ENCODE results near the gene NRGN.
A peak's percentile ranks its signal among the peaks of the same experiment; 100 is the strongest.

Gene NRGN

DNA sequence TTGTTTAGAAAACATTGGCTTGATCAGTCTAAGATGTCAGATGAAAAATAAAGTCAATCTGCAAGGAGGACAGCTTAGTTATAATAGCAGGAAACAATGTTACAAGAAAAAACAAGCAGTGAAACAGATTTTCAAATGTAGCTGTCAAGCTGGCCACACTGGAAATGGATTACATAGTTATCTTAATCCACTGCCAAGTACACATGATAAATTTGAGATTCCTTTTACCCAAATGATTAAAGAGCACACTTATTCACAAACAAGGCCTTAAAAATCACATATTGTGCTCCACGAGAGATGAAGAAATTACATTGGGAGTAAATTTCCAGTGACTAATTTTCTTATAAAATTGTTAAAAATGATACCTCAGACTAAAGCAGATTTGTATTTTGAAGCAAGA is 39.8 kb downstream of the NRGN start:
- intact Hi-C loops (cut with DNase I; ENCODE audit: low total_unique reads): no loop called here
- Histone ChIP-seq H3K4me3 (no peak overlapping the region), H3K9me3 (no peaks in the 10 kb centered on the region), H3K27ac (peak overlapping the region in 1 of 2 donors; percentile 80), H3K36me3 (no peaks in the 10 kb centered on the region), H3K27me3 (no peaks in the 10 kb centered on the region), H3K4me1 (peaks cover 0 to 60% (median 12%) of the 10 kb centered on the region in 4 donors)
- TF ChIP-seq, protein P1, sequence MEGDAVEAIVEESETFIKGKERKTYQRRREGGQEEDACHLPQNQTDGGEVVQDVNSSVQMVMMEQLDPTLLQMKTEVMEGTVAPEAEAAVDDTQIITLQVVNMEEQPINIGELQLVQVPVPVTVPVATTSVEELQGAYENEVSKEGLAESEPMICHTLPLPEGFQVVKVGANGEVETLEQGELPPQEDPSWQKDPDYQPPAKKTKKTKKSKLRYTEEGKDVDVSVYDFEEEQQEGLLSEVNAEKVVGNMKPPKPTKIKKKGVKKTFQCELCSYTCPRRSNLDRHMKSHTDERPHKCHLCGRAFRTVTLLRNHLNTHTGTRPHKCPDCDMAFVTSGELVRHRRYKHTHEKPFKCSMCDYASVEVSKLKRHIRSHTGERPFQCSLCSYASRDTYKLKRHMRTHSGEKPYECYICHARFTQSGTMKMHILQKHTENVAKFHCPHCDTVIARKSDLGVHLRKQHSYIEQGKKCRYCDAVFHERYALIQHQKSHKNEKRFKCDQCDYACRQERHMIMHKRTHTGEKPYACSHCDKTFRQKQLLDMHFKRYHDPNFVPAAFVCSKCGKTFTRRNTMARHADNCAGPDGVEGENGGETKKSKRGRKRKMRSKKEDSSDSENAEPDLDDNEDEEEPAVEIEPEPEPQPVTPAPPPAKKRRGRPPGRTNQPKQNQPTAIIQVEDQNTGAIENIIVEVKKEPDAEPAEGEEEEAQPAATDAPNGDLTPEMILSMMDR (IDR thresholded peaks at IDR 0.05): no peak
- DNase-seq: no peak

DNA sequence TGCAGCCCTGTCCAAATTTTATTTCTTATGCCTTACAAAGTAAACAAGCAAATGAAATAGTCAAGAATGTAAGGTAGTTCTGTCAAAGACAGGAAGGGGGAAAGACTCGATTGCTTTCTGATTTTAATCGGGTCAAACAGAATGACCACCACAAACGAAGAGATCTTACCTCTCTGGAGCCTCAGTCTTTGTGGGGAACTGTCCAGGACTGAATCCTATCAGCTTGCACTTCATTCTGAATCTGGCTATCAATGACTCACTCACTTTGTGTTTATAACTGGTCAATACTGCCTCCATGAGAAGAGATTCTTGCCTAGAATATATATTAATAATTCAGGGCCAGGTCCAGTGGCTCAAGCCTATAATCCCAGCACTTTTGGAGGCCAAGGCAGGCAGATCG is 43.3 kb downstream of the NRGN start:
- no peak for DNase-seq
- Histone ChIP-seq H3K9me3 (no peaks in the 10 kb centered on the region), H3K27me3 (no peaks in the 10 kb centered on the region), H3K27ac (no peak overlapping the region), H3K4me3 (no peak overlapping the region), H3K4me1 (peaks cover 0 to 27% (median 6%) of the 10 kb centered on the region in 4 donors), H3K36me3 (no peaks in the 10 kb centered on the region)
- intact Hi-C loops (cut with DNase I; ENCODE audit: low total_unique reads): no loop called here
- TF ChIP-seq, protein P1 (IDR thresholded peaks at IDR 0.05): no peak

DNA sequence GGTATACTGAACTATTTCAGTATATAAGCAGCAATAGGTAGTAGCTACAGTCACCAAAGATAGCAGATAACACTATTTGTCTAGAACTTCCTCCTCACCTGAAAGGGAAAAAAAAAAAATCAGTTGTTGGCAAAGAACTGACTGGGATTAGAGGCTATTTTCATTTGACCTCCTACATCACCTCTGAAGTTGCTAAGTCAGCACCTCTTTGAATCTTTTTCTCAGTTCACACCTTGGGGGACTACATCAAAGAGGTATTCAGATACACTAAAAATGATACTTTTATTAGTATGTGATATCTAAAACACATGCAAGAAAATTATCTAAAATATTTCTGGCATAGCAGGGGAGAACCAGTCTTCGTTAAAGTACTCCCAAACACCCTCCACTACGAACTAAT is 44.3 kb downstream of the NRGN start:
- no peak for DNase-seq
- no peak overlapping the region for H3K27ac ChIP-seq
- TF ChIP-seq, protein P1 (IDR thresholded peaks at IDR 0.05): no peak
- no peaks in the 10 kb centered on the region for H3K36me3 ChIP-seq
- peaks cover 0 to 16% (median 3%) of the 10 kb centered on the region in 4 donors for H3K4me1 ChIP-seq
- intact Hi-C loops (cut with DNase I; ENCODE audit: low total_unique reads): no loop called here
- H3K27me3 ChIP-seq: no peaks in the 10 kb centered on the region
- H3K4me3 ChIP-seq: no peak overlapping the region
- no peaks in the 10 kb centered on the region for H3K9me3 ChIP-seq

DNA sequence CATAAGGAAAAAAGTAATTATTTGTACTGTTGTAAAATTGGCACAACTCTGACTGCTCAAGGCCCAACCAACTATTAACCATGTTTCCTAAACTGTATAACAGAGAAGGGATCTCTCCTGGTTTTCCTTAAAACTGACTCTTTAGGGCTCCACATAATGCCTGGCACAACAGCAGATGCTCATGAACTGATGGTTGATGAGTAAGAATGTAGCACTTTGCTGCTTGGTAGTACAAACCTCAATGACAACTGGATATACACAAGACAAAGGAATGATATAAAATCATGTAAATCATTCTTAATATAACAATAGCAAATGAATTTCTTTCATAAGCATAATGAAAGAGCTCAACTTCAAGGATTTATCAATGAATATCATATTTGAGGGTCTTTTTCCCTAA is 48.8 kb downstream of the NRGN start:
- Histone ChIP-seq H3K27me3 (no peaks in the 10 kb centered on the region), H3K9me3 (no peaks in the 10 kb centered on the region), H3K4me3 (no peak overlapping the region), H3K4me1 (peaks cover 0 to 15% (median 6%) of the 10 kb centered on the region in 4 donors), H3K27ac (no peak overlapping the region), H3K36me3 (no peaks in the 10 kb centered on the region)
- intact Hi-C loops (cut with DNase I; ENCODE audit: low total_unique reads): no loop called here
- TF ChIP-seq, protein P1 (IDR thresholded peaks at IDR 0.05): no peak
- DNase-seq: no peak

DNA sequence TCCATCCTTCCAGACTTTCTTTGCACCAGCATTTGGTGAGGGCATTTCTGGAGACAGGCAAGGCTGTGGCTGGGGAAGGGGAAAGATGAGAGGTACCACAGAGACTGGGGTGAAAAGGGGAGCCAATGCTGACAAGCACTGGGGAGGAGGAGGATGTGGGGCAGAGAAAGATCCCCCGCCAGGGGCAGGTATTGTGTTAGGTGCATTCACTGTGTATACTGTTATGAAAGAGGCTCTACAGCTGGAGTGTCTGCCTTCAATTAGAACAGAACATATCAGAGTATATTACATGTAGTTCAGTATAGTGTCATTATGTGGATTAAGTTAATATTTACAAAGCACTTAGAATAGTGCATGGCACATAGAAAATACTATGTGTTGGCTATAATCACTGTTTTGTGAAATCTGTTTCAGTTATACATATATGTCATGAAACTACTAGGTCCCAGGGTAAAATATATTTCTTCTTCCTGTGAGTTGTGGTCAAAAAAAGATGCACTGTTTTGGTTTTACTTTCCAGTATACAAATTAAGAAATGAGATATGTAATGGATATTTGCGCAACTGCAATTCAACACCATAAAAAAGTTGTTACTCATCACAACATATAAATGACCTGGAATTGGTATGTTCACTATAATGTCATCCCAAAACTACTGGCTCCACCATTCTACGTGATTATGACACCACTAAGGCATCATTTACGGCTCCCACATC is 52.0 kb downstream of the NRGN start:
- Histone ChIP-seq H3K4me3 (no peak overlapping the region), H3K9me3 (no peaks in the 10 kb centered on the region), H3K27ac (no peak overlapping the region), H3K36me3 (no peaks in the 10 kb centered on the region), H3K27me3 (no peaks in the 10 kb centered on the region), H3K4me1 (peaks cover 0 to 24% (median 7%) of the 10 kb centered on the region in 4 donors)
- no peak for DNase-seq
- intact Hi-C loops (cut with DNase I; ENCODE audit: low total_unique reads): loop anchor here (10.0 kb wide), 1 partner anchor 47 kb away; no protein-coding TSS in a partner anchor
- TF ChIP-seq, protein P1 (IDR thresholded peaks at IDR 0.05): no peak

All from tibial artery (tissue), 4 donors.